Mesodermal cell (in vitro differentiated cells): ENCODE results near the gene THAP10.

ENCODE experiments used
- H3K27ac ChIP-seq: 2 replicates; pipeline ENCODE4 v1.7.0; 2013; ENCODE audit warnings: mild to moderate bottlenecking, low read depth, low read length, moderate library complexity; ENCODE audit not compliant: severe bottlenecking
- H3K36me3 ChIP-seq: 2 replicates; pipeline ENCODE4 v1.7.1; 2013; ENCODE audit warnings: mild to moderate bottlenecking, low read length, moderate library complexity; ENCODE audit not compliant: control insufficient read depth, insufficient read depth
- H3K4me1 ChIP-seq: one replicate; pipeline ENCODE4 v1.7.1; 2013; ENCODE audit warnings: mild to moderate bottlenecking, low read length; ENCODE audit not compliant: insufficient read depth, control insufficient read depth, poor library complexity, severe bottlenecking
- H3K4me3 ChIP-seq: 2 replicates; pipeline ENCODE4 v1.7.0; 2013; ENCODE audit warnings: low read length, control low read depth, mild to moderate bottlenecking; ENCODE audit not compliant: insufficient read depth, poor library complexity, severe bottlenecking; ENCODE audit errors: extremely low read depth
- H3K9me3 ChIP-seq: 2 replicates; pipeline ENCODE4 v1.7.1; 2013; ENCODE audit warnings: mild to moderate bottlenecking, low read length, moderate library complexity; ENCODE audit not compliant: control insufficient read depth
- WGBS, 2 experiments: methylation state at CpG; one replicate each; pipeline ENCODE4 v1.1.5; 2013; ENCODE audit warnings: missing lambda C conversion rate in 2 of 2; ENCODE audit not compliant: insufficient coverage in 2 of 2; 5-methylcytosine and 5-hydroxymethylcytosine counted together

The THAP10 gene

GRCh38 chr15:70917955-70918354, 25.7 kb upstream of the THAP10 start:
- Histone ChIP-seq H3K27ac (no peak overlapping the region), H3K4me1 (no peaks in the 10 kb centered on the region), H3K9me3 (no peaks in the 10 kb centered on the region), H3K36me3 (no peaks in the 10 kb centered on the region), H3K4me3 (no peak overlapping the region)
- WGBS, 2 experiments, result 90 to 98% methylated on average over 4 of the region's 6 CpGs

GRCh38 chr15:70916531-70916930, 24.3 kb upstream of the THAP10 start:
- Histone ChIP-seq H3K4me1 (no peaks in the 10 kb centered on the region), H3K9me3 (no peaks in the 10 kb centered on the region), H3K27ac (no peak overlapping the region), H3K4me3 (no peak overlapping the region), H3K36me3 (no peaks in the 10 kb centered on the region)
- WGBS, 2 experiments, result 92 to 100% methylated on average over 6 to 10 of the region's 10 CpGs

- H3K4me3 ChIP-seq, result no peak overlapping the region
- H3K9me3 ChIP-seq, result peaks cover 16% of the 10 kb centered on the region
- no peaks in the 10 kb centered on the region for H3K36me3 ChIP-seq
- no peaks in the 10 kb centered on the region for H3K4me1 ChIP-seq
- WGBS, 2 experiments, result no CpG with 5 or more reads among the region's 1 CpG
- H3K27ac ChIP-seq, result no peak overlapping the region
Measured at GRCh38 chr15:70912187-70912586, 20.0 kb upstream of the THAP10 start.

- 80% methylated on average over 1 of the region's 1 CpG; no CpG with 5 or more reads in 1 of the 2 experiments for WGBS, 2 experiments
- H3K27ac ChIP-seq, result no peak overlapping the region
- H3K4me3 ChIP-seq, result no peak overlapping the region
- H3K9me3 ChIP-seq, result peaks cover 18% of the 10 kb centered on the region
- no peaks in the 10 kb centered on the region for H3K4me1 ChIP-seq
- H3K36me3 ChIP-seq, result no peaks in the 10 kb centered on the region
Measured at GRCh38 chr15:70910958-70911357, 18.7 kb upstream of the THAP10 start.

- 77 to 87% methylated on average over 3 to 4 of the region's 5 CpGs for WGBS, 2 experiments
- Histone ChIP-seq H3K4me1 (peaks cover under 1% of the 10 kb centered on the region), H3K27ac (no peak overlapping the region), H3K4me3 (no peak overlapping the region), H3K9me3 (peaks cover 18% of the 10 kb centered on the region), H3K36me3 (no peaks in the 10 kb centered on the region)
Measured at GRCh38 chr15:70907784-70908471, 15.7 kb upstream of the THAP10 start.

- H3K36me3 ChIP-seq, result no peaks in the 10 kb centered on the region
- peaks cover 18% of the 10 kb centered on the region for H3K9me3 ChIP-seq
- H3K4me3 ChIP-seq, result no peak overlapping the region
- H3K27ac ChIP-seq, result no peak overlapping the region
- peaks cover 11% of the 10 kb centered on the region for H3K4me1 ChIP-seq
Measured at GRCh38 chr15:70906842-70907241, 14.6 kb upstream of the THAP10 start.

- H3K4me3 ChIP-seq, result no peak overlapping the region
- H3K27ac ChIP-seq, result peak overlapping the region; percentile 91
- H3K4me1 ChIP-seq, result peaks cover 21% of the 10 kb centered on the region
- H3K9me3 ChIP-seq, result peaks cover under 1% of the 10 kb centered on the region
- no peaks in the 10 kb centered on the region for H3K36me3 ChIP-seq
- 100% methylated on average over 1 of the region's 1 CpG; no CpG with 5 or more reads in 1 of the 2 experiments for WGBS, 2 experiments
Measured at GRCh38 chr15:70902107-70902506, 9.9 kb upstream of the THAP10 start.

- peak overlapping the region; percentile 73 for H3K4me3 ChIP-seq
- 0 to 8% methylated on average over 3 to 4 of the region's 10 CpGs for WGBS, 2 experiments
Measured at GRCh38 chr15:70892912-70893560, 803 bp upstream of the THAP10 start.

GRCh38 chr15:70882361-70882760, 9.9 kb downstream of the THAP10 start:
- Histone ChIP-seq H3K9me3 (no peaks in the 10 kb centered on the region), H3K27ac (no peak overlapping the region), H3K36me3 (no peaks in the 10 kb centered on the region), H3K4me3 (no peak overlapping the region), H3K4me1 (no peaks in the 10 kb centered on the region)
- WGBS, 2 experiments, result 100% methylated on average over 1 of the region's 2 CpGs; no CpG with 5 or more reads in 1 of the 2 experiments

More at GRCh38 chr15:70892912-70893560, 803 bp upstream of the THAP10 start:
- H3K4me1 ChIP-seq, result peaks cover 11% of the 10 kb centered on the region
- peak overlapping the region; percentile 82 for H3K27ac ChIP-seq
- H3K9me3 ChIP-seq, result no peaks in the 10 kb centered on the region
- no peaks in the 10 kb centered on the region for H3K36me3 ChIP-seq

GRCh38 chr15:70880781-70881180, 11.5 kb downstream of the THAP10 start:
- no peaks in the 10 kb centered on the region for H3K4me1 ChIP-seq
- no peak overlapping the region for H3K4me3 ChIP-seq
- H3K9me3 ChIP-seq, result no peaks in the 10 kb centered on the region
- H3K36me3 ChIP-seq, result no peaks in the 10 kb centered on the region
- no peak overlapping the region for H3K27ac ChIP-seq
- 80 to 100% methylated on average over 1 of the region's 2 CpGs for WGBS, 2 experiments

- Histone ChIP-seq H3K27ac (no peak overlapping the region), H3K9me3 (no peaks in the 10 kb centered on the region), H3K36me3 (no peaks in the 10 kb centered on the region), H3K4me1 (no peaks in the 10 kb centered on the region), H3K4me3 (no peak overlapping the region)
- WGBS, 2 experiments, result 100% methylated on average over 1 of the region's 2 CpGs; no CpG with 5 or more reads in 1 of the 2 experiments
Measured at GRCh38 chr15:70879401-70879800, 12.8 kb downstream of the THAP10 start.
